Measurements from ENCODE around the gene CKAP5.
"Not testable (repeated sequence)": the region's sequence is repeated elsewhere in the genome, so short reads cannot be mapped to it uniquely, and the experiment has no call there.

The CKAP5 gene

DNA sequence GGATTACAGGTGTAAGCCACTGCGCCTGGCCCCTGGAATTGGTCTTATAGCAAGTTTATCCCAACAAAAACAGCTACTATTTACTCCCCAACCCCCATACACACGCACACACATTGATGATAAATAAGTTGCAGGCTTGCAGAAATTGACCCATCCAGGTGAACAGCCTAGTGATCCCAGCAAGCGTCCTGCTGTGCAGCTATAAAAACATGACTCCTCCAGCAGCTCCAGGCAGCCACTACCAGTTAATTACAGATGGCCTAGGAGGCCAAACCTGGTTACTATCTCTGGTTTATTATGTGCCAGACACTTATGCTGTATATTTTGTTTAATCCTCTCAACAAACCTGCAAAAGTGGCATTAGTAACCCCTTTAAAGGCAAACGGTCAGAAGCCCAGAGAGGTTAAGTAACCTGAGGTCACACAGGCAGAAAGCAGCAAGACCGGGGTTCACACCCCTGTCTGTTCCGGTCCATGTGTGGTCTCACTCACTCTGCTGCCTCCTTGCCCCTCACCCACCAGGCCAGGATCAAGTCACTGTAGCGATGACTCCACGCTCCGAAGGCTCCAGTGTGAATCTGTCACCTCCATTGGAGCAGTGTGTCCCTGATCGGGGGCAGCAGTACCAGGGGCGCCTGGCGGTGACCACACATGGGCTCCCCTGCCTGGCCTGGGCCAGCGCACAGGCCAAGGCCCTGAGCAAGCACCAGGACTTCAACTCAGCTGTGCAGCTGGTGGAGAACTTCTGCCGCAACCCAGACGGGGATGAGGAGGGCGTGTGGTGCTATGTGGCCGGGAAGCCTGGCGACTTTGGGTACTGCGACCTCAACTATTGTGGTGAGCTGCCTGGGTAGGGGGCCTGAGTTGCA lies 120.5 kb downstream of the CKAP5 start:
- no peak for DNase-seq

DNA sequence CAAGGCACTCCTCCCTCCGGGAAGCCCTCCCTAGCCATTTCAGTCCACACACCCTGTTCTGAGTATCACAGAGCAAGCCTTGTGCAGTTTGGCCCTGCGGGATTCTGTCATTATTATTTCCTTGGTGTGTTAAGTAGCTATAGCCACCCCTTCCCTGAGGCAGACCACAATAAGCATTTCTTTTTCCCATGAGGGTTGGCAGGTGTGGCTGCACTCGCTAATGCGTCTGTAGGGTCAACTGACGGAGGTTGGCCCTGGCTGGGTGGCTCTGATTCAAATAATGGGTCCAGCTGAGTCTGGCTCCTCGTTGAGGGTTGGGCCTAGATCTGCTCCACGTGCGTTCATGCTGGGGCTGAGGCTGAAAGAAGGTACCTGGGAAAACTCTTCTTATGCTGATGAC lies 122.0 kb downstream of the CKAP5 start:
- DNase-seq, result no peak

DNA sequence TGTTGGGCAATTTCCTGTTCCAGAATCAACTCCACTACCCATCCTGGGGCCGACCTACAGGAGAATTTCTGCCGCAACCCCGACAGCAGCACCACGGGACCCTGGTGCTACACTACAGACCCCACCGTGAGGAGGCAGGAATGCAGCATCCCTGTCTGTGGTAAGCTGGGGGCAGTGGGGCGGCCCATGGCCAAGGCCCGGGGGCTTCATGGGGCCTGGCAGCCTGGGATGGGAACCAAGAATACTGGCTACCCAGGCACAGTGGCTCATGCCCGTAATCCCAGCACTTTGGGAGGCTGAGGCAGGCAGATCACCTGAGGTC lies 122.8 kb downstream of the CKAP5 start:
- no peak for DNase-seq

DNA sequence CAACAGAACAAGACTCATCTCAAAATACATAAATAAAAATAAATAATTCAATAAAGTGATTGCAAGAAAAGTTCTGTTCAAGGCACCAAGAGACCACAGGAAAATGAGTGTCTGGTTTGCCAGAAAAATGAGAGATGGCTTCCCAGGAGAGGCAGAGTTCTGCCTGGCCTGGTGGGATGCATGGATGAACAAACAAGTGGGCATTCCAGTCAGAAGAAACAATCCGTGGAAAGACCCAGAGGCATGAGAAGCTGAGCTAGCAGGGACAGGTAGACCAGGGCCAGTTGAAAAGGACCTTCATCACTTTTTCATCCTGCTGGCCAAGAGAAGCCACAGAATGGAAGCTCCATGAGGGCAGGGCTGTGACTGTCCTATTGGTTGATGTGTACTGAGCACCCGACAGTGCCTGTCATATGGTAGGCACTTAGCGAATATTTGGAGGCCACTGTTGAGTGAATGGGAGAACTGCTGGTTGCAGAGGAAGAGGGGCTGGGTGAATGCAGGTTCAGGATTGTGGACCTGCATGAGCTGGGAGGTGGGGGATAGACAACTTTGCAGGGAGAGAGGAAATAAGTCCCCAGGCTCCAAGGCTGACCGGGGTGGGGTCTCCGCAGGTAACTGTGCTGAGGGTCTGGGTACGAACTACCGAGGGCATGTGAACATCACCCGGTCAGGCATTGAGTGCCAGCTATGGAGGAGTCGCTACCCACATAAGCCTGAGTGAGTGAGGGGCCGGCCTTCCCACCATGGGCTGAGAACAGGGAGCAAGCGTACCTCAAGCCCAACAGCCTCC lies 123.3 kb downstream of the CKAP5 start:
- DNase-seq, result no peak

DNA sequence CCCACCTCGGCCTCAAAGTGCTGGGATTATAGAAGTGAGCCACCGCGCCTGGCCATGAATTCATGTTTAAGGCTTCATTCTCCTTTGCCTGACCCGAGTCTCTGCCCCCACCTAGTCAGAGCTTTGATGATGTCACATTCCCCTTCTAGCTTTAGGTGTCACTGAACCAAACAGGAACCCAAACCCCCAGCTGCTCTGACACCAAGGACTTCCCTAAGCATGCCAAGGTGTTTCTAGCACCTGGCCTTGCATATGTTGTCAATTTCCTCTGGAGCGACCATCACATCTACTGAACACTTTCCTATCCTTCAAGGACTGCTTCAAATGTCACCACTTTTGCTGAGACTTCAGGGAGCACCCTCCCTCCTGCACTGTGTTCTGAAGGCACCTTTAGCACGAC lies 124.8 kb downstream of the CKAP5 start:
- no peak for DNase-seq

DNA sequence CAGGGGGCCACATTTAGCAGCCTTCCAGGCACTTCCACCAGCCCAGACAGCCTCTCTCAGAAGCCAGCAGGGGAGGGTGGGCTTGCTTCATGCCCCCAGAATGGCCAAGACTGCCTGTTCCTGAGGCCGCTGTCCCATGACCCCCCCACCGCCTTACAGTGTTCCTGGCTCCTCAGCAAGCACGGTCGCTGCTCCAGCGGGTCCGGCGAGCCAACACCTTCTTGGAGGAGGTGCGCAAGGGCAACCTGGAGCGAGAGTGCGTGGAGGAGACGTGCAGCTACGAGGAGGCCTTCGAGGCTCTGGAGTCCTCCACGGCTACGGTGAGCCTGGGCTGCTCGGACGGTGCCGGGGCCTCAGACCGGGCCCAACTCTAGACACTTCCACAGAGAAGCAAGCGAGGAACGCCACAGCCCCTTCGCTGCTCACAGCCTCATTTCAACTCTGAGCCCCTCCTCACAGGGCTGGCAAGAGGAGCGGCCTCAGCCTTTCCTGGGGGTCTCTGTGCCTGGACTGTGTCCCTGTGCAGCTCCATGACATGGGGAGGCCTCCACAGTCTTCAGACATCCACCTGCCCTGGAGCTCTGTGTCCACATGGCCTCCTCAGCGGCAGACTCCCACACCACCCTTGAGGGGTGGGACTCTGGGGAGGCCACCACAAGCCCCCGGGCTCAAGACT lies 126.4 kb downstream of the CKAP5 start:
- no peak for DNase-seq

DNA sequence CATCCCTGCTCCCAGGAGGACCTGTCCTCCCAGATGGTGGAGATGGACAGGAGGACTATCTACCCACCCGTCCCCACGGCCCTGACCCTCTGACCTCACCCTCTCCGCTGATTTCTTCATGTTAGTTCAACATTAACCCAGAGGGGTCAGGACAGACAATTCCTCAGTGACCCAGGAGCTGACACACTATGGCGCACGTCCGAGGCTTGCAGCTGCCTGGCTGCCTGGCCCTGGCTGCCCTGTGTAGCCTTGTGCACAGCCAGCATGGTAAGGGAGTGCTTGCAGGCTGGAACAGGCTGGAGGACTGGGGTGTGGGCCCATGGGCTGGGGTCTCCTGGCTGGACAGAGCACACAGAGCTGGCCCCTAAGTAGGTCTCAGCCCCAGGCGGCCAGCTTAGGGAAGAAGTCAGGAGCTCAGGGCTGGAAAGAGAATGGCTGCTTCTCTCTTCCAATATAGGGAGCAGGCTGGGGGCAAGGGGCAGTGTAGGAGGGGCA lies 127.0 kb downstream of the CKAP5 start, which contains the start of gene F2:
TSS of gene F2 (plus strand) at position 166 of the 495 bp plus-strand sequence. CDS start at position 189, 23 bp downstream.
- no peak for DNase-seq

DNA sequence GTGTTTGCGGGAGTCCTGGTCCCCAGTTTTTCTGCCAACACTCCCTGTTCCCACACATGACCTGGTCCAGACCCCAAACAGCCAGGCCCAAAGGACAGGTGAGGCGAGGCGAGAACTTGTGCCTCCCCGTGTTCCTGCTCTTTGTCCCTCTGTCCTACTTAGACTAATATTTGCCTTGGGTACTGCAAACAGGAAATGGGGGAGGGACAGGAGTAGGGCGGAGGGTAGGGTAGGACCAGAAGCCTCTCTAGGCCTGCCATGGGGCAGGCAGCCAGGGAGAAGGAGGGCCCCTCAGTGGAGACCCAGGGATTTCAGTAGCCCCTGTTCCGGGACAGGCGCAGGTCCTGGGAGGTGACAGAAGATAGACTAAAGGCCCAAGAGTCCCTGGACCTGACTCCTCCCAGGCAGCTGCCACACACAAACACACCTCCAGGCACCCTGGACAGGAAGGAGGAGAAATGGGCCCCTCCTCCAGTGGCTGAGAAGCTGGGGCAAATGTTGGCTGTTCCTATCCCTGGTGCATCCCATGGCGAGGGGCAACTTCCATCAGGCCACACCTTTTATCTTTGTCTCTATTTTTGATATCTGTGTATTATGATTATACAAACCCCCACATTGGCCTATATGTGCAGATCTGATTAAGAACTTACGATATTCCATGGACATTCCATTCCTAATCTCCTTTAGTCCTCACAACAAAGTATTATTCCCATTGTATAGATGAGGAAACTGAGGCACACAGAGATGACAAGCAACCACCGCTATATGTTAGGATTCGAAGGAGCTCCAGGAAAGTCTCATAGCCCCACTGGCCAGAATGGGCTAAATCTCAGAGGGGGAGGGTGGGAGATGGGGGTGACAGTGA lies 127.7 kb downstream of the CKAP5 start:
- DNase-seq, result no peak

DNA sequence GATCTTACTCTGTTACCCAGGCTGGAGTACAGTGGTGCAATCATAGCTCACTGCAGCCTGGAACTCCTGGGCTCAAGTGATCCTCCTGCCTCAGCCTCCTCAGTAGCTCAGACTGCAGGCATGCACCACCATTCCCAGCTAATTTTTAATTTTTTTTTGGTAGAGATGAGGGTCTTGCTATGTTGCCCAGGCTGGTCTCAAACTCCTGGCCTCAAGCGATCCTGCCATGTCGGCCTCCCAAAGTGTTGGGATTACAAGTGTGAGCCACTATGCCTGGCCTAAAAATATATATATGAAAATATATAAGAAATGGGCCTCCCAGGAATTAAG lies 128.3 kb downstream of the CKAP5 start:
- not testable (repeated sequence) for DNase-seq

DNA sequence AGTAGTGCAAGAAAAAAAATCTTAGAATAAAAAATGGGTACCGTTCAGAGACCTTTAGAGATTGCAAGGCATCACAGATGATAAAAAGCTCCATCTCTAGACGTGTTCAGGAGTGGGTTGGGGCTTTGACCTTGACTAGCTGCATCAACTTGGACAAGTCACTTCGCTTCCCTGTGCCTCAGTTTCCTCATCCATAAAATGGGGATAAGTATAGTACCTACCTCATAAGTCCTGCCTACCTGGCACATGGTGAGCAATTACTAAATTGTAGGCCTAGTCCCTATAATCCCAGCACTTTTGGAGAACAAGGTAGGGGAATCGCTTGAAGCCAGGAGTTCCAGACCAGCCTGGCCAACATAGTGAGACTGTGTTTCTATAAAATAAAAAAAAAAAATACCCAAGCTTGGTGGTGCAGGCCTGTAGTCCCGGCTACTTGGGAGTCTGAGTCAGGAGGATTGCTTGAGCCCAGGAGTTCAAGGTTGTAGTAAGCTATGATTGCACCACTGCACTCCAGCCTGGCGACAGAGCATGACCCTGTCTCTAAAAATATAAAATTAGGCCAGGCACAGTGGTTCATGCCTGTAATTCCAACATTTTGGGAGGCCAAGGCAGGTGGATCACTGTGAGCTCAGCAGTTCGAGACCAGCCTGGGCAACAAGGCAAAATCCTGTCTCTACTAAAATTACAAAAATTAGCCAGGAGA lies 133.1 kb downstream of the CKAP5 start:
- DNase-seq, result no peak

DNA sequence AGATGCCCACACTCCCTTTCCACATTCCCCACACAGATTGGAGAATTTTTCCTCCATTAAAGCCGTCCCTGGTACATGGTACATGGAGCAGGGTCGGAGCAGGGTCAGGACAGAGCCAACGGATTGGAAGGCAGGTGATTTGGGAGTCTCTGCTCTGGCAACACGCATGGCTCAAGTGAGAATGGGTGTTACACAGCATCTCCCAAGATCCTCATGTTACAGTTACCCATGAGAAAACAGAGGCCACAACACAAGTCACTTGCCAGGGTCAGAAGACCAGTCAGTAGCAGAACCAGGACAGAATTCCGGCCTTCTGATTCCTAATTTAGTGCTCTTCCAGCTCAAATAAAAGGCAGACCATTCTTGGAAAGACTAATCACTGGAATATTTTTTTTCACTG lies 134.8 kb downstream of the CKAP5 start:
- DNase-seq, result no peak

DNA sequence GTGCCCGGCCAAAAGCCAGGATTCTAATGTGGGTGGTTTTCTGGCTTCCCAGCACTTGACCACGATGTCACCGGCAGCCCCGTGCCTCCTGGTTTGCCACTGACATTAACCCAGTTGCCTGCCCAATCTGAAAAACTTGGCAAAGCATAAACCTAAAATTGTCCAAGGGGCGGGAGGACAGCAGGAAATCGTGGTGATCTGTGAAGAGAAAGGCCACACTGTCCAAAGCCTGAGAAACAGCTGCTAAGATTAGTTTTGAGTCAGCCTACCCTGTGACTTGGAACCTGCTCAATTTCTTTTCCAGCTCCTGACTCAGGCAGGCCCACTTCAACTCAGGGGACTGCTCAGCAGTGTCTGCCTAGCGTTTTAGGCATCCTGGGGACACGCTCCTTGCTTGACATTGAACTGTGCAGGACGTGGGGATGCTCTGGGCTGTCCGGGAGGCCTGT lies 135.2 kb downstream of the CKAP5 start:
- DNase-seq, result no peak

DNA sequence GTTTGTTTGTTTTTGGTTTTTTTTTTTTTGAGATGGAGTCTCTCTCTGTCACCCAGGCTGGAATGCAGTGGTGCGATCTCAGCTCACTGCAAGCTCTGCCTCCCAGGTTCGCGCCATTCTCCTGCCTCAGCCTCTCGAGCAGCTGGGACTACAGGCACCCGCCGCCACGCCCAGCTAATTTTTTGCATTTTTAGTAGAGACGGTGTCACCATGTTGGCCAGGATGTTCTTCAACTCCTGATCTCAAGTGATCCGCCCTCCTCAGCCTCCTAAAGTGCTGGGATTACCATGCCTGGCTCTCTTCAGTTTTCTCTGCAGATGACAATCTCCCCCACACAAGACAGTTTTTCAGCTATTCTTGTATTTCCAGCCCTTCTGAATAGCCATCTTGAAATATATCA lies 136.7 kb downstream of the CKAP5 start:
- DNase-seq, result not testable (repeated sequence)

DNA sequence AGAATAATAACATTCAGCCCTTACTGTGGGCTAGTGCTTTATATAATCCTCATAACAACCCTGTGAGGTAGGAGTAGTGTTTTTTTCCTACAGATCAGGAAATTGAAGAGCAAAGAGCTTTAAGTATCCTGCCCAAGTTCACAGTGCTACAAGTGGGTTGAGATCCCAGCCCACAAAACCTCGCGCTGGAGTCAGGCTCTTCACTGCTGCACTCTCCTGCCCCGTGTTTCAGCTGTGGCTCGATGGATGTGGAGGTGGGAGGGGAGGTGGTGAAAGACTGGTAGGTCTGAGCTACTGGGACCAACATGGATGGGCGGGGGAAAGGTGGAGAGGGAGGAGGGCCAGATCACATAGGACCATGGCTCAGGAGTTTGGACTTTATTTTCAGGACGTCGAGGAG lies 139.2 kb downstream of the CKAP5 start:
- no peak for DNase-seq

DNA sequence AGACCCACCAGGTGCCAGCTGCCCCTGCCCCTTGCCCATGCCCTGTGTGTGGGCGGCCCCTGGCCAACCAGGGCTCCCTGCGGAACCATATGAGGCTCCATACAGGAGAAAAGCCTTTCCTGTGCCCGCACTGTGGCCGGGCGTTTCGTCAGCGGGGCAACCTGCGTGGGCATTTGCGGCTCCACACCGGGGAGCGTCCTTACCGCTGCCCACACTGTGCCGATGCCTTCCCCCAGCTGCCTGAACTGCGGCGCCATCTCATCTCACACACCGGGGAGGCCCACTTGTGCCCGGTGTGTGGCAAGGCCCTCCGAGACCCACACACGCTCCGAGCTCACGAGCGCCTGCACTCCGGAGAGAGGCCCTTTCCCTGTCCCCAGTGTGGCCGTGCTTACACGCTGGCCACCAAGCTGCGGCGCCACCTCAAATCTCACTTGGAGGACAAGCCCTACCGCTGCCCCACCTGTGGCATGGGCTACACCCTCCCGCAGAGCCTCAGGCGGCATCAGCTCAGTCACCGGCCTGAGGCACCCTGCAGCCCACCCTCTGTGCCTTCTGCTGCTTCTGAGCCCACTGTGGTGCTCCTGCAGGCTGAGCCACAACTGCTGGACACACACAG lies 140.9 kb downstream of the CKAP5 start:
- no peak for DNase-seq

DNA sequence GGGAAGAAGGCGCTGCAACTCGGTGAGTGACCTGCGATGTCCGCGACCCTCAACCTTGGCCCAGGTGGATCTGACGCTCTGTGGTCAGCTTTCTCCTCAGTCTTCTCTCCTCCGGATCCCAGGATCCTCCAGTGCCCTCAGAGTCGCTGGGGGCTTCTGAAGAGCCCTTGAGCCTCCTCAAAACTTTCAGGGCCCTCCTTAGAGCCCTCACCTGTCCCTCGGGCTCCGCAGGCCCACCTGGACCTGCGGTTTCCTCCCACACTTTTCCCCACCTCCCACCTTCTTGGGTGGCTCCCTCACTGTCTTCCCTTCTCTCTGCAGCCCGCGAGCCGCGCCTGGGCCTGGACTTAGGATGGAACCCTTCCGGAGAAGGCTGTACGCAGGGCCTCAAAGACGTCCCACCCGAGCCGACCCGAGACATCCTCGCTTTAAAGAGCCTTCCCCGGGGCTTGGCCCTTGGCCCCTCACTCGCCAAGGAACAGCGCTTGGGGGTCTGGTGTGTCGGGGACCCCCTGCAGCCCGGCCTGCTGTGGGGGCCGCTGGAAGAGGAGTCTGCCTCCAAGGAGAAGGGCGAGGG lies 144.9 kb downstream of the CKAP5 start:
- DNase-seq, result no peak

DNA sequence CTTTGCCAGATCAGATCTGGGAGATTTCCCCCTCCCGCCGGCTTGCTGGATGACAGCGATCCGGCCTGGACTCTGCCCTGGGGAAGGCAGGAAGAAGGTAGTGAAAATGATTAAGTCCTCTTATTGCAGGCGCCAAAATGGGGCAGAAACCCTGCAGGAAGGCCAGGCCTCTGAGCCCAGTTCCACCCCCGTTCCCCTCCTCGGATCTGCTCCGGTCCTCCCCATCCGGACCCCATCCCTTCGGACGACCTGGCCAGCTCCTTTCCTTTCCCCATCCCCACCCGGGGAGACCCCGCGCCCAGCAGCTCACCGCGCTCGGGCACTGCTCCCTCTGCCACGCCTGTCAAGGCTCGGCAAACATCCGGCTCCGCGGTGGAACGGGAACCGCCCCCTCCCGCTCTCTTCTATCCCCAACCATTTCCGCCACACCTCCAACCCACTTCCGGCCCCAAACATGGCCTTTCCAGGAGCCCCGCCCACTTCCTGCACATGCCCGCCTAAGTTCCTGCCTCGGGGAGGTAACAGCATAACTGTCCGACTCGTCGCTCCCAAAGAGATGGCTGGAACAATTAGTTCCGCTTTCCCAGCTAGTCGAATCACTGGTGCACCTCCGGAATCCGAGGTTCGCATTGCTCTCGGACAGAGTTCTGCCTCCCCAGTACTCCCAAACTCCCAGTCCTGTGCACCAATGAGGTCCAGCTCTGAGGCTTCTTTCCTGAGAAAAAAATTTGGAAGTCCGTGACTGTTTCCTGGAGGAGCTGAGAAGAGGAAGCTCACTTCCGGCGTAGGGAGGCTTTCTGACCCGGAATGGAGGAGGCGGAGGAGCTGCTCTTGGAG lies 145.6 kb downstream of the CKAP5 start, which contains the start of the genes ARHGAP1 and ZNF408:
TSS of gene ARHGAP1 (minus strand) at position 379 of the 837 bp plus-strand sequence. CDS start 4,512 bp downstream, outside the sequence.
TSS of gene ZNF408 (plus strand) at position 791 of the 837 bp plus-strand sequence. CDS start at position 808, 17 bp downstream.
- peak; percentile 99 for DNase-seq

DNA sequence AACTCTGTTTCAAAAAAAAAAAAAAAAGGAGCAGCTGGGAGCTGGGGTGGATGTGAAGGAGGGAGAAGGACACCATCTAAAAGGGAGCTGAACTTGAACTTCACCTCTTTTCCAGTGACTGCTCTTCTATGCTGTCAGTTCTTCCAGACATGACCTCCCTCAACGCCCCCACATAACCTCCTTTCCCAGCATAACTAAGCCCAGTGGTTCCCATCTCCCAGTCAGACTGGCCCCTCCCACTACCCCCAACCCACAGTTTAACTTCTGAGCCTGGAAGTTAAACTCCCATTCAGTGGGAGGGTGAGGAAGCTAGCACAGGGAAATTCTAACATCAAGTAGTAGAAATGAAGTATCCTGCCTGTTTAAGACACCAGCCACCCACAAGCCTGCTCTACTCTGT lies 147.5 kb downstream of the CKAP5 start:
- no peak for DNase-seq

DNA sequence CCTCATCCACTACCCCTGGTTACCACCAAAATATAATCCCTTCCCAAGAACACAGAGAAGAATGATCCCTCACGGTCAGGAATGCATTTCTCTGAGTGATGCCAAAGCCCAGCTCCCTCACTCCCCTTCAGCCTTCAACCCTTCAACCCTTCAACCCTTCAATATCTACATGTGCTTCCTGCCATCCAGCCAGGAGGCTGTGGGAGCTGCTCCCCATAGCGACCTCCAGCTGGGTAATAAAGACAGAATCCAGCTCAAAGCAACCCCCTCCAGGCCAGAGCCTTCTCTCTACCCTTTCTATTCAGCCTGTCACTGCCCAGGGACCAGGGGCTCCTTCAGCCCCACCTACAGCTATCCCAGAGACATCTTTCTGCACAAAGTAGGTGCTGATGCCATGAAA lies 148.4 kb downstream of the CKAP5 start:
- DNase-seq, result no peak

DNA sequence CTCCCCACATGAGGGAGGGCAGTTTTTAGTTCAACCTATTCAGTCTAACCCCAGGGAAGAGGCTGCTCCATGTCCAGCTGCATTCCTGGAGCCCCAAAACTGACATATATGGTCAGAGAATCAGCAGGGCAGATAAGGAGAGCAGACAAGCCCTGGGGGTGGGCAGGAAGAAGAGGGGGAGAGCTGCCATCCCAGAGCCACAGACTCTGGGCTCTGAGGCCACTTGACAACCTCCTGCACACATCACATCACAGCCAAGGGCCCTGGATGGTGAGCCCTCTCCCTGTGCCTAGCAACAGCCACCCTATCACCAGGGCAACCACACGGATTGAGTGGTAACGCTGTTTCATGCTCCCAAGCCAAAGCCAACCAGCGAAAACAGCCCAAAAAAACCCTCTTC lies 148.8 kb downstream of the CKAP5 start:
- DNase-seq, result no peak

Data from CD4-positive, alpha-beta T cell treated with Interleukin-10 for 1 hour (primary cell).